ENCODE data around the gene OR5A2. TPM values are rescaled to one million over a fixed set of nuclear protein-coding genes. Genes with fewer than 3 reads are reported as not detected.

The OR5A2 gene
- total and polyA plus RNA-seq, 10 of the 15 experiments (the other 5 are each of a cell fraction or from before 2014, with no cell fraction given), result not detected

DNA sequence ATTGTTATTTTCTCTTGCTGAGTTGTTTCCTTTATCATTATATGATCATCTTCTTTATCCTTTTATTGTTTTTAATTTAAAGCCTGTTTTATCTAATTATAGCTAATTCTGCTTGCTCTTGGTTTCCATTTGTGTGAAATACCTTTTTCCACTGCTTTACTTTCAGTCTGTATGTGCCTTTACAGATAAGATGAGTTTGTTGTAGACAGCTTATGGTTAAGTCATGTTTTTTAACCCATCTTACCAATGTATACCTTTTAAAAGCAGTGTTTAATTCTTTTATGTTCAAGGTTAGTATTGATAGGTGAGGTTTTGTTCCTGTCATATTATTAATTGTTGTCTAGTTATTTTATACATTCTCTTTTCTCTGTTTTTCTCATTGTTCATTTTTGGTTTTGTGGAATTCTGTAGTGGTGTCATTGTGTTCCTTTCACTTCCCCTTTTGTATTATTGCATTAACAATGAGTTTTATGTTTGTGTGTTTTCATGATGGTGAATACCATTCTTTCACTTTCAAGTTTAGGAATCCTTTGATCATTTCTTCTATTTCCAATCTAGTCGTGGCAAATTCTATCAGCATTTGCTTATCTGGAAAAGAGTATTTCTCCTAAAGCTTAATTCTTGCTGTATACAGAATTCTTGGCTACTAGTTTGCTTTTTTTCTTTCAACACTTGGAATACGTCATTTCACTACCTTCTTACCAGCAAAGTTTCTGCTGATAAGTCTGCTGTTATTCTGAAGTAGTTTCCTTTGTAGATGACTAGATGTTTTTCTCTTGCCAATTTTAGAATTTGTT is 45.8 kb downstream of the OR5A2 start (continued):
- TF ChIP-seq CEBPB (IDR thresholded peaks at IDR 0.05; ENCODE audit: borderline replicate concordance in 1 of 2, low read depth in 2 of 2, low read length in 2 of 2), result peak in 1 of 2 experiments; percentile 54; a peak in 1 of 4 replicates
- TF ChIP-seq HDAC6 (IDR thresholded peaks at IDR 0.05; ENCODE audit: unreplicated experiment), result no peak
- no peak; the same call in 1 of the 2 replicates for TF ChIP-seq RAD51 (IDR thresholded peaks at IDR 0.05)
- TF ChIP-seq, protein P1, sequence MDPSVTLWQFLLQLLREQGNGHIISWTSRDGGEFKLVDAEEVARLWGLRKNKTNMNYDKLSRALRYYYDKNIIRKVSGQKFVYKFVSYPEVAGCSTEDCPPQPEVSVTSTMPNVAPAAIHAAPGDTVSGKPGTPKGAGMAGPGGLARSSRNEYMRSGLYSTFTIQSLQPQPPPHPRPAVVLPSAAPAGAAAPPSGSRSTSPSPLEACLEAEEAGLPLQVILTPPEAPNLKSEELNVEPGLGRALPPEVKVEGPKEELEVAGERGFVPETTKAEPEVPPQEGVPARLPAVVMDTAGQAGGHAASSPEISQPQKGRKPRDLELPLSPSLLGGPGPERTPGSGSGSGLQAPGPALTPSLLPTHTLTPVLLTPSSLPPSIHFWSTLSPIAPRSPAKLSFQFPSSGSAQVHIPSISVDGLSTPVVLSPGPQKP (IDR thresholded peaks at IDR 0.05; ENCODE audit: low read depth, low read length), result no peak
- TF ChIP-seq MTA2 (IDR thresholded peaks at IDR 0.05; ENCODE audit: low read depth), result peak; percentile 98
- no peak for TF ChIP-seq ZZZ3 (IDR thresholded peaks at IDR 0.05; ENCODE audit: control insufficient read depth, insufficient read length, low read depth)
- TF ChIP-seq NFIC (IDR thresholded peaks at IDR 0.05; ENCODE audit: low read depth, low read length), result peak; percentile 99
- TF ChIP-seq ZBED1 (IDR thresholded peaks at IDR 0.05; ENCODE audit: borderline replicate concordance), result peak; percentile 51; the same call in 1 of the 2 replicates
- no peak for TF ChIP-seq NFXL1 (IDR thresholded peaks at IDR 0.05; ENCODE audit: borderline replicate concordance)
- TF ChIP-seq, protein P2, sequence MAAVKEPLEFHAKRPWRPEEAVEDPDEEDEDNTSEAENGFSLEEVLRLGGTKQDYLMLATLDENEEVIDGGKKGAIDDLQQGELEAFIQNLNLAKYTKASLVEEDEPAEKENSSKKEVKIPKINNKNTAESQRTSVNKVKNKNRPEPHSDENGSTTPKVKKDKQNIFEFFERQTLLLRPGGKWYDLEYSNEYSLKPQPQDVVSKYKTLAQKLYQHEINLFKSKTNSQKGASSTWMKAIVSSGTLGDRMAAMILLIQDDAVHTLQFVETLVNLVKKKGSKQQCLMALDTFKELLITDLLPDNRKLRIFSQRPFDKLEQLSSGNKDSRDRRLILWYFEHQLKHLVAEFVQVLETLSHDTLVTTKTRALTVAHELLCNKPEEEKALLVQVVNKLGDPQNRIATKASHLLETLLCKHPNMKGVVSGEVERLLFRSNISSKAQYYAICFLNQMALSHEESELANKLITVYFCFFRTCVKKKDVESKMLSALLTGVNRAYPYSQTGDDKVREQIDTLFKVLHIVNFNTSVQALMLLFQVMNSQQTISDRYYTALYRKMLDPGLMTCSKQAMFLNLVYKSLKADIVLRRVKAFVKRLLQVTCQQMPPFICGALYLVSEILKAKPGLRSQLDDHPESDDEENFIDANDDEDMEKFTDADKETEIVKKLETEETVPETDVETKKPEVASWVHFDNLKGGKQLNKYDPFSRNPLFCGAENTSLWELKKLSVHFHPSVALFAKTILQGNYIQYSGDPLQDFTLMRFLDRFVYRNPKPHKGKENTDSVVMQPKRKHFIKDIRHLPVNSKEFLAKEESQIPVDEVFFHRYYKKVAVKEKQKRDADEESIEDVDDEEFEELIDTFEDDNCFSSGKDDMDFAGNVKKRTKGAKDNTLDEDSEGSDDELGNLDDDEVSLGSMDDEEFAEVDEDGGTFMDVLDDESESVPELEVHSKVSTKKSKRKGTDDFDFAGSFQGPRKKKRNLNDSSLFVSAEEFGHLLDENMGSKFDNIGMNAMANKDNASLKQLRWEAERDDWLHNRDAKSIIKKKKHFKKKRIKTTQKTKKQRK (IDR thresholded peaks at IDR 0.05; ENCODE audit: low read depth, low read length), result no peak
- no peak for TF ChIP-seq FOXK2 (IDR thresholded peaks at IDR 0.05)
- TF ChIP-seq, protein P3, sequence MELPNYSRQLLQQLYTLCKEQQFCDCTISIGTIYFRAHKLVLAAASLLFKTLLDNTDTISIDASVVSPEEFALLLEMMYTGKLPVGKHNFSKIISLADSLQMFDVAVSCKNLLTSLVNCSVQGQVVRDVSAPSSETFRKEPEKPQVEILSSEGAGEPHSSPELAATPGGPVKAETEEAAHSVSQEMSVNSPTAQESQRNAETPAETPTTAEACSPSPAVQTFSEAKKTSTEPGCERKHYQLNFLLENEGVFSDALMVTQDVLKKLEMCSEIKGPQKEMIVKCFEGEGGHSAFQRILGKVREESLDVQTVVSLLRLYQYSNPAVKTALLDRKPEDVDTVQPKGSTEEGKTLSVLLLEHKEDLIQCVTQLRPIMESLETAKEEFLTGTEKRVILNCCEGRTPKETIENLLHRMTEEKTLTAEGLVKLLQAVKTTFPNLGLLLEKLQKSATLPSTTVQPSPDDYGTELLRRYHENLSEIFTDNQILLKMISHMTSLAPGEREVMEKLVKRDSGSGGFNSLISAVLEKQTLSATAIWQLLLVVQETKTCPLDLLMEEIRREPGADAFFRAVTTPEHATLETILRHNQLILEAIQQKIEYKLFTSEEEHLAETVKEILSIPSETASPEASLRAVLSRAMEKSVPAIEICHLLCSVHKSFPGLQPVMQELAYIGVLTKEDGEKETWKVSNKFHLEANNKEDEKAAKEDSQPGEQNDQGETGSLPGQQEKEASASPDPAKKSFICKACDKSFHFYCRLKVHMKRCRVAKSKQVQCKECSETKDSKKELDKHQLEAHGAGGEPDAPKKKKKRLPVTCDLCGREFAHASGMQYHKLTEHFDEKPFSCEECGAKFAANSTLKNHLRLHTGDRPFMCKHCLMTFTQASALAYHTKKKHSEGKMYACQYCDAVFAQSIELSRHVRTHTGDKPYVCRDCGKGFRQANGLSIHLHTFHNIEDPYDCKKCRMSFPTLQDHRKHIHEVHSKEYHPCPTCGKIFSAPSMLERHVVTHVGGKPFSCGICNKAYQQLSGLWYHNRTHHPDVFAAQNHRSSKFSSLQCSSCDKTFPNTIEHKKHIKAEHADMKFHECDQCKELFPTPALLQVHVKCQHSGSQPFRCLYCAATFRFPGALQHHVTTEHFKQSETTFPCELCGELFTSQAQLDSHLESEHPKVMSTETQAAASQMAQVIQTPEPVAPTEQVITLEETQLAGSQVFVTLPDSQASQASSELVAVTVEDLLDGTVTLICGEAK (IDR thresholded peaks at IDR 0.05; ENCODE audit: borderline replicate concordance), result no peak
- TF ChIP-seq ZNF384 (IDR thresholded peaks at IDR 0.05; ENCODE audit: borderline replicate concordance, low read depth, low read length), result no peak
- TF ChIP-seq, protein P4, sequence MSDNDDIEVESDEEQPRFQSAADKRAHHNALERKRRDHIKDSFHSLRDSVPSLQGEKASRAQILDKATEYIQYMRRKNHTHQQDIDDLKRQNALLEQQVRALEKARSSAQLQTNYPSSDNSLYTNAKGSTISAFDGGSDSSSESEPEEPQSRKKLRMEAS (IDR thresholded peaks at IDR 0.05; ENCODE audit: low read depth, low read length), result no peak
- no peak for TF ChIP-seq POLR2AphosphoS5 (IDR thresholded peaks at IDR 0.05; ENCODE audit: low read length)
- no peak for TF ChIP-seq SRF (IDR thresholded peaks at IDR 0.05; ENCODE audit: low read depth in 2 of 2, low read length in 2 of 2)
- TF ChIP-seq KDM1A (IDR thresholded peaks at IDR 0.05; ENCODE audit: borderline replicate concordance), result no peak
- no peak for TF ChIP-seq SREBF1 (IDR thresholded peaks at IDR 0.05; ENCODE audit: low read length)
- TF ChIP-seq SUZ12 (IDR thresholded peaks at IDR 0.05; ENCODE audit: unreplicated experiment), result no peak
- TF ChIP-seq IRF4 (IDR thresholded peaks at IDR 0.05; ENCODE audit: low read depth, low read length), result peak; percentile 61; the same call in 1 of the 2 replicates

All from GM12878 (cell line).